D721Med (cell line): ENCODE results near the gene TNNI3K.

Source experiments
- DNase-seq: peaks from one replicate; pipeline ENCODE4 v3.0.0; 2011; ENCODE audit warnings: low spot score; ENCODE audit not compliant: insufficient read length
- FAIRE-seq: peaks from 2 replicates; lab custom pipeline; 2011; peaks lifted over from hg19 to GRCh38; lab: Jason Lieb, UNC
- CTCF ChIP-seq: IDR thresholded peaks from 2 replicates; pipeline ENCODE4 v1.5.1; 2012; ENCODE audit warnings: mild to moderate bottlenecking, control low read depth; ENCODE audit not compliant: insufficient read depth; ENCODE audit errors: missing control alignments

Gene TNNI3K

GRCh38 chr1:74235153-74235552 lies at the start of gene TNNI3K:
TSS of gene TNNI3K (plus strand) at chr1:74235387. CDS start at chr1:74235452, 65 bp downstream.
- TF ChIP-seq CTCF, result no peak
- DNase-seq (no peak), FAIRE-seq (no peak)

- FAIRE-seq (no peak), DNase-seq (no peak)
- no peak for TF ChIP-seq CTCF
These were observed 41.3 kb upstream of the TNNI3K start for GRCh38 chr1:74193908-74194307.

- FAIRE-seq, result no peak
These were observed 39.8 kb upstream of the TNNI3K start for GRCh38 chr1:74195339-74195738.

GRCh38 chr1:74197255-74197654 lies 37.9 kb upstream of the TNNI3K start:
- TF ChIP-seq CTCF, result no peak
- FAIRE-seq (no peak), DNase-seq (no peak)

More at GRCh38 chr1:74195339-74195738, 39.8 kb upstream of the TNNI3K start:
- no peak for TF ChIP-seq CTCF
- DNase-seq, result no peak

- FAIRE-seq (no peak), DNase-seq (peak; percentile 62)
- TF ChIP-seq CTCF, result no peak
These were observed 37.3 kb upstream of the TNNI3K start, which contains the start of the genes FPGT and LRRIQ3 for GRCh38 chr1:74197657-74198552. TSS of gene FPGT (plus strand) at chr1:74198242. CDS start at chr1:74198279, 37 bp downstream. TSS of gene LRRIQ3 (minus strand) at chr1:74198176. CDS start at chr1:74183684, 14,492 bp downstream.

- FAIRE-seq (no peak), DNase-seq (no peak)
- no peak for TF ChIP-seq CTCF
These were observed 35.7 kb upstream of the TNNI3K start for GRCh38 chr1:74199504-74199903.

- no peak for DNase-seq
- no peak for TF ChIP-seq CTCF
- FAIRE-seq, result no peak
These were observed 29.9 kb upstream of the TNNI3K start for GRCh38 chr1:74205266-74205665.
